H9 (cell line): ENCODE data around the gene NFX1. TPM values are rescaled to one million over a fixed set of nuclear protein-coding genes. Genes with fewer than 3 reads are reported as not detected.

Experiments used
- DNase-seq: peaks from one replicate; pipeline ENCODE4 v3.0.0-alpha.2; 2017
- H2AFZ ChIP-seq: one replicate; pipeline ENCODE4 v1.6.1; 2013; ENCODE audit warnings: mild to moderate bottlenecking, low read length, control low read depth, moderate library complexity
- H2AK5ac ChIP-seq: 2 replicates; pipeline ENCODE4 v1.6.1; 2013; ENCODE audit warnings: low read length, control low read depth, mixed read lengths; ENCODE audit not compliant: insufficient read length
- H2BK120ac ChIP-seq: one replicate; pipeline ENCODE4 v1.6.1; 2013; ENCODE audit warnings: low read depth, mild to moderate bottlenecking, low read length, control low read depth, inconsistent platforms; ENCODE audit not compliant: poor library complexity, severe bottlenecking
- H2BK12ac ChIP-seq: 2 replicates; pipeline ENCODE4 v1.6.1; 2013; ENCODE audit warnings: low read length, control low read depth, mixed read lengths, low read depth; ENCODE audit not compliant: insufficient read length
- H2BK15ac ChIP-seq: 2 replicates; pipeline ENCODE4 v1.6.1; 2013; ENCODE audit warnings: low read depth, low read length, control low read depth
- H2BK20ac ChIP-seq: one replicate; pipeline ENCODE4 v1.6.1; 2013; ENCODE audit warnings: low read depth, mild to moderate bottlenecking, low read length, control low read depth, inconsistent platforms; ENCODE audit not compliant: poor library complexity, severe bottlenecking
- H2BK5ac ChIP-seq: 2 replicates; pipeline ENCODE4 v1.6.1; 2013; ENCODE audit warnings: low read length, control low read depth, mixed read lengths; ENCODE audit not compliant: insufficient read length
- H3K14ac ChIP-seq: 2 replicates; pipeline ENCODE4 v1.6.1; 2013; ENCODE audit warnings: low read length, control low read depth; ENCODE audit not compliant: insufficient read depth
- H3K18ac ChIP-seq: 2 replicates; pipeline ENCODE4 v1.6.1; 2013; ENCODE audit warnings: low read depth, mild to moderate bottlenecking, mixed read lengths, low read length, control low read depth; ENCODE audit not compliant: insufficient read length
- H3K23ac ChIP-seq: 2 replicates; pipeline ENCODE4 v1.6.1; 2013; ENCODE audit warnings: low read length, control low read depth, mixed read lengths, low read depth; ENCODE audit not compliant: insufficient read length
- H3K23me2 ChIP-seq: 2 replicates; pipeline ENCODE4 v1.6.1; 2013; ENCODE audit warnings: low read depth, mild to moderate bottlenecking, mixed read lengths, low read length, control low read depth; ENCODE audit not compliant: insufficient read length, poor library complexity, severe bottlenecking
- H3K27ac ChIP-seq: 2 replicates; pipeline ENCODE4 v1.5.1; 2013; ENCODE audit warnings: low read length, control low read depth, mixed read lengths, low read depth; ENCODE audit not compliant: insufficient read length
- H3K27me3 ChIP-seq: 2 replicates; pipeline ENCODE4 v1.6.1; 2013; ENCODE audit warnings: low read length, control low read depth, inconsistent platforms; ENCODE audit not compliant: insufficient read depth
- H3K4ac ChIP-seq: 2 replicates; pipeline ENCODE4 v1.6.1; 2013; ENCODE audit warnings: low read depth, mild to moderate bottlenecking, control low read depth, inconsistent platforms, low read length, moderate library complexity
- H3K4me1 ChIP-seq: 2 replicates; pipeline ENCODE4 v1.6.1; 2013; ENCODE audit warnings: low read length, control low read depth, inconsistent platforms; ENCODE audit not compliant: insufficient read depth
- H3K4me2 ChIP-seq: 2 replicates; pipeline ENCODE4 v1.6.1; 2013; ENCODE audit warnings: low read length, control low read depth, mixed read lengths; ENCODE audit not compliant: insufficient read length, insufficient read depth
- H3K56ac ChIP-seq: 2 replicates; pipeline ENCODE4 v1.6.1; 2013; ENCODE audit warnings: low read depth, mild to moderate bottlenecking, mixed read lengths, low read length, control low read depth; ENCODE audit not compliant: insufficient read length
- H3K79me1 ChIP-seq: 2 replicates; pipeline ENCODE4 v1.6.1; 2013; ENCODE audit warnings: low read depth, mild to moderate bottlenecking, moderate library complexity, low read length, control low read depth, inconsistent platforms; ENCODE audit not compliant: insufficient read depth, poor library complexity, severe bottlenecking
- H3K79me2 ChIP-seq: 2 replicates; pipeline ENCODE4 v1.6.1; 2013; ENCODE audit warnings: low read length, control low read depth, inconsistent platforms; ENCODE audit not compliant: insufficient read depth
- H3K9ac ChIP-seq: 2 replicates; pipeline ENCODE4 v1.6.1; 2013; ENCODE audit warnings: low read length, control low read depth, mixed read lengths; ENCODE audit not compliant: insufficient read length; ENCODE audit errors: extremely low read depth
- H3K9me3 ChIP-seq: one replicate; pipeline ENCODE4 v1.6.1; 2013; ENCODE audit warnings: low read depth, low read length, inconsistent platforms; ENCODE audit not compliant: control insufficient read depth
- H3T11ph ChIP-seq: one replicate; pipeline ENCODE4 v1.6.1; 2013; ENCODE audit warnings: mild to moderate bottlenecking, low read length, control low read depth, inconsistent platforms
- H4K20me1 ChIP-seq: one replicate; pipeline ENCODE4 v1.6.1; 2013; ENCODE audit not compliant: control insufficient read depth, insufficient read length, insufficient read depth
- H4K5ac ChIP-seq: 2 replicates; pipeline ENCODE4 v1.6.1; 2013; ENCODE audit warnings: low read depth, mild to moderate bottlenecking, mixed read lengths, low read length, control low read depth; ENCODE audit not compliant: insufficient read length
- H4K8ac ChIP-seq: replicated peaks from 2 replicates; pipeline ENCODE4 v1.6.1; 2013; ENCODE audit warnings: low read length, control low read depth, mixed read lengths, low read depth; ENCODE audit not compliant: insufficient read length
- H4K91ac ChIP-seq: 2 replicates; pipeline ENCODE4 v1.6.1; 2013; ENCODE audit warnings: low read depth, mild to moderate bottlenecking, moderate library complexity, mixed read lengths, low read length, control low read depth; ENCODE audit not compliant: insufficient read length
- H3K27ac Mint-ChIP-seq, 3 experiments: 2 replicates in 2 of 3; 3 replicates in 1 of 3; pipeline ENCODE4 v1.8.0; 2020 to 2021; ENCODE audit warnings: mixed read lengths in 3 of 3, mild to moderate bottlenecking in 1 of 3, moderate library complexity in 1 of 3
- H3K27me3 Mint-ChIP-seq: 2 replicates; pipeline ENCODE4 v1.8.0; 2021; ENCODE audit warnings: low read depth, mild to moderate bottlenecking, moderate library complexity, mixed read lengths
- H3K36me3 Mint-ChIP-seq, 3 experiments: 2 replicates in 2 of 3; 3 replicates in 1 of 3; pipeline ENCODE4 v1.8.0; 2020 to 2021; ENCODE audit warnings: low read depth in 3 of 3, mixed read lengths in 3 of 3; ENCODE audit not compliant: insufficient read depth in 1 of 3
- H3K4me1 Mint-ChIP-seq, 2 experiments: 2 replicates each; pipeline ENCODE4 v1.8.0; 2020; ENCODE audit warnings: mixed read lengths in 2 of 2
- H3K4me3 Mint-ChIP-seq, 2 experiments: 2 replicates in 1 of 2; 3 replicates in 1 of 2; pipeline ENCODE4 v1.8.0; 2020 to 2021; ENCODE audit warnings: mild to moderate bottlenecking in 2 of 2, mixed read lengths in 2 of 2, moderate library complexity in 1 of 2
- H3K9me3 Mint-ChIP-seq, 2 experiments: 2 replicates in 1 of 2; 3 replicates in 1 of 2; pipeline ENCODE4 v1.8.0; 2020; ENCODE audit warnings: mild to moderate bottlenecking in 2 of 2, mixed read lengths in 2 of 2, moderate library complexity in 1 of 2
- WGBS: extraction: QIAGEN DNeasy Blood & Tissue Kit; methylation state at CpG from one replicate; pipeline ENCODE4 v1.1.7; 2013; ENCODE audit warnings: missing lambda C conversion rate, low lambda C conversion rate, mixed read lengths; ENCODE audit not compliant: insufficient read length; ENCODE audit errors: extremely low coverage; 5-methylcytosine and 5-hydroxymethylcytosine counted together
- total RNA-seq: library from RNA; stranded (reverse); gene quantifications from 2 replicates; pipeline ENCODE4 v1.2.1, GENCODE V29; 2021
- TF ChIP-seq, protein P1 (sequence below): fragments of 200-600 bp; sonication (generic); conservative IDR thresholded peaks from 3 replicates; pipeline ENCODE4 v1.8.0; 2021; ENCODE audit warnings: antibody characterized with exemption, mild to moderate bottlenecking

Gene NFX1
- total RNA-seq, 1 experiment from 2014 or later, result 35.1 TPM

DNA sequence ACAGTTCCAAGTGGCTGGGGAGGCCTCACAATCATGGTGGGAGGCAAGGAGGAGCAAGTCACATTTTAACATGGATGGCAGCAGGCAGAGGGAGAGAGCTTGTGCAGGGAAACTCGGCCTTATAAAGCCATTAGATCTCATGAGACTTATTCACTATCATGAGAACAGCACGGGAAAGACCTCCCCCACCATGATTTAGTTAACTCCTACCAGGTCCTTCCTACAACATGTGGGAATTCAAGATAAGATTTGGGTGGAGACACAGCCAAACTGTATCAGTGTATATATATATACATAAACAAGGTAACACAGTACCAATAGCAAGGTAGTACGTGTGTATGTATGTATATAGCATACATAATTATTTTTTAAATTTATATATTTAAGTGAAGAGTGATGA lies 50.9 kb downstream of the NFX1 start:
- Histone ChIP-seq H3K23me2 (no peaks in the 10 kb centered on the region), H2BK5ac (no peak overlapping the region), H3K4ac (no peak overlapping the region), H3K14ac (no peak overlapping the region), H3K4me2 (no peak overlapping the region), H2BK120ac (no peak overlapping the region), H4K5ac (no peak overlapping the region), H3K27ac (no peak overlapping the region), H3K56ac (no peak overlapping the region), H4K91ac (no peak overlapping the region), H3K79me1 (no peaks in the 10 kb centered on the region), H4K8ac (no peak overlapping the region), H3K27me3 (no peaks in the 10 kb centered on the region), H3K23ac (no peak overlapping the region), H3T11ph (no peak overlapping the region), H4K20me1 (no peaks in the 10 kb centered on the region), H3K9me3 (peaks cover 29% of the 10 kb centered on the region), H2AK5ac (no peak overlapping the region), H3K79me2 (no peaks in the 10 kb centered on the region), H3K18ac (no peak overlapping the region), H2AFZ (no peak overlapping the region), H2BK20ac (no peak overlapping the region), H3K4me1 (no peaks in the 10 kb centered on the region), H3K9ac (no peak overlapping the region), H2BK15ac (no peak overlapping the region), H2BK12ac (no peak overlapping the region)
- Mint-ChIP-seq H3K4me3 (no peak overlapping the region), H3K27ac (no peak overlapping the region), H3K36me3 (peaks cover 53 to 88% (median 74%) of the 10 kb centered on the region in 3 experiments), H3K4me1 (no peaks in the 10 kb centered on the region), H3K9me3 (peaks cover 26 to 30% of the 10 kb centered on the region in 2 experiments), H3K27me3 (no peaks in the 10 kb centered on the region)
- TF ChIP-seq, protein P1, sequence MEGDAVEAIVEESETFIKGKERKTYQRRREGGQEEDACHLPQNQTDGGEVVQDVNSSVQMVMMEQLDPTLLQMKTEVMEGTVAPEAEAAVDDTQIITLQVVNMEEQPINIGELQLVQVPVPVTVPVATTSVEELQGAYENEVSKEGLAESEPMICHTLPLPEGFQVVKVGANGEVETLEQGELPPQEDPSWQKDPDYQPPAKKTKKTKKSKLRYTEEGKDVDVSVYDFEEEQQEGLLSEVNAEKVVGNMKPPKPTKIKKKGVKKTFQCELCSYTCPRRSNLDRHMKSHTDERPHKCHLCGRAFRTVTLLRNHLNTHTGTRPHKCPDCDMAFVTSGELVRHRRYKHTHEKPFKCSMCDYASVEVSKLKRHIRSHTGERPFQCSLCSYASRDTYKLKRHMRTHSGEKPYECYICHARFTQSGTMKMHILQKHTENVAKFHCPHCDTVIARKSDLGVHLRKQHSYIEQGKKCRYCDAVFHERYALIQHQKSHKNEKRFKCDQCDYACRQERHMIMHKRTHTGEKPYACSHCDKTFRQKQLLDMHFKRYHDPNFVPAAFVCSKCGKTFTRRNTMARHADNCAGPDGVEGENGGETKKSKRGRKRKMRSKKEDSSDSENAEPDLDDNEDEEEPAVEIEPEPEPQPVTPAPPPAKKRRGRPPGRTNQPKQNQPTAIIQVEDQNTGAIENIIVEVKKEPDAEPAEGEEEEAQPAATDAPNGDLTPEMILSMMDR, result no peak
- no CpG with 5 or more reads among the region's 3 CpGs for WGBS
- DNase-seq, result no peak
